K562 (cell line): Measurements from ENCODE around the gene PRSS56. TPM values are rescaled to one million over a fixed set of nuclear protein-coding genes. Genes with fewer than 3 reads are reported as not detected.

Experiments
- BRD4 ChIP-seq: fragments of 200-600 bp; sonication (generic); IDR thresholded peaks from 2 replicates; pipeline ENCODE4 v1.6.1; 2017; ENCODE audit warnings: inconsistent platforms
- CREB1 ChIP-seq, 2 experiments: sonication (generic) in 1 of 2; formaldehyde crosslinking in 1 of 2; IDR thresholded peaks; 2 replicates each; pipeline versions ENCODE4 v1.6.1 to v1.8.0; 2012 to 2022; ENCODE audit warnings: inconsistent platforms in 1 of 2, mild to moderate bottlenecking in 1 of 2, missing genetic modification reagents in 1 of 2, moderate library complexity in 1 of 2
- FOXM1 ChIP-seq, 2 experiments: fragments of 450-650 bp in 1 of 2; sonication (generic) in 1 of 2; formaldehyde crosslinking in 1 of 2; IDR thresholded peaks; 2 replicates each; pipeline versions ENCODE4 v1.6.1 to v1.9.0; 2017 to 2022; ENCODE audit warnings: low read depth in 2 of 2, mild to moderate bottlenecking in 2 of 2, missing genetic modification reagents in 1 of 2, moderate library complexity in 1 of 2
- HMG20B ChIP-seq: fragments of 250-450 bp; sonication (Bioruptor Pico); IDR thresholded peaks from 2 replicates; pipeline ENCODE4 v1.5.0; 2021; ENCODE audit warnings: mild to moderate bottlenecking
- KDM4B ChIP-seq, 2 experiments: fragments of 450-650 bp in 1 of 2; sonication (generic) in 1 of 2; IDR thresholded peaks; 2 replicates each; pipeline ENCODE4 v1.6.1; 2016 to 2017; ENCODE audit warnings: borderline replicate concordance in 2 of 2, antibody characterized with exemption in 1 of 2, low read depth in 1 of 2, mild to moderate bottlenecking in 1 of 2
- KHSRP ChIP-seq: fragments of 450-650 bp; IDR thresholded peaks from 2 replicates; pipeline ENCODE4 v1.6.1; 2017
- PHB ChIP-seq: fragments of 250-450 bp; sonication (Bioruptor Pico); IDR thresholded peaks from 2 replicates; pipeline ENCODE4 v1.5.0; 2021
- RBFOX2 ChIP-seq: fragments of 200-400 bp; formaldehyde crosslinking; IDR thresholded peaks from 2 replicates; pipeline ENCODE4 v1.6.1; 2017; ENCODE audit warnings: low read depth, mild to moderate bottlenecking, low read length, moderate library complexity
- RUNX1 ChIP-seq: sonication (generic); IDR thresholded peaks from 2 replicates; pipeline ENCODE4 v1.6.1; 2016; ENCODE audit warnings: antibody characterized with exemption, low read depth
- TAF1 ChIP-seq: IDR thresholded peaks from 2 replicates; pipeline ENCODE4 v1.6.1; 2011; ENCODE audit warnings: mild to moderate bottlenecking, low read length, moderate library complexity; ENCODE audit not compliant: insufficient read depth, control insufficient read depth, severe bottlenecking; ENCODE audit errors: extremely low read depth
- U2AF2 ChIP-seq: fragments of 200-400 bp; formaldehyde crosslinking; optimal IDR thresholded peaks from 2 replicates; pipeline ENCODE3; 2017; ENCODE audit warnings: low read depth, mild to moderate bottlenecking, low read length
- ZZZ3 ChIP-seq: fragments of 450-650 bp; IDR thresholded peaks from 2 replicates; pipeline ENCODE4 v1.6.1; 2016; ENCODE audit warnings: antibody characterized with exemption, mild to moderate bottlenecking, moderate library complexity
- polyA plus RNA-seq, 8 experiments: library from polyadenylated mRNA; depleted of rRNA in 4 of 8; stranded (reverse) in 5 of 8; unstranded in 3 of 8; fragments of >200 nt; fragmentation: Nextera tagmentation in 2 of 8; fragmentation: Illumina TruSeq in 1 of 8; extraction: Ambion mirVana in 2 of 8; extraction: Trizol in 1 of 8; gene quantifications; 2 replicates each; pipeline versions ENCODE4 v1.2.1 to v1.2.3, GENCODE V29; 2011 to 2014; ENCODE audit warnings: inconsistent platforms in 1 of 8, missing spikeins in 1 of 8
- total RNA-seq, 7 experiments: library from RNA; depleted of rRNA in 6 of 7; stranded (reverse); fragments of >200 nt in 6 of 7; fragmentation: Illumina TruSeq in 2 of 7; extraction: Trizol in 2 of 7; gene quantifications; 2 replicates each; pipeline versions ENCODE4 v1.2.1 to v1.2.3, GENCODE V29; 2011 to 2021; ENCODE audit warnings: low replicate concordance in 1 of 7
- TF ChIP-seq, protein P1 (sequence below): sonication (generic); formaldehyde crosslinking; IDR thresholded peaks from 2 replicates; pipeline ENCODE4 v1.9.0; 2022; ENCODE audit warnings: mild to moderate bottlenecking, missing genetic modification reagents
- TF ChIP-seq, protein P2 (sequence below): fragments of 450-650 bp; formaldehyde crosslinking; IDR thresholded peaks from 2 replicates; pipeline ENCODE4 v1.4.0; 2020; ENCODE audit warnings: mild to moderate bottlenecking, mixed read lengths
- TF ChIP-seq, protein P3 (sequence below), 2 experiments: fragments of 150-350 bp in 1 of 2; IDR thresholded peaks; 2 replicates each; pipeline ENCODE4 v1.6.1; 2012 to 2016; ENCODE audit warnings: low read depth in 2 of 2, low read length in 2 of 2, mild to moderate bottlenecking in 1 of 2, moderate library complexity in 1 of 2
- TF ChIP-seq, protein P4 (sequence below): fragments of 250-450 bp; sonication (Bioruptor Pico); IDR thresholded peaks from 2 replicates; pipeline ENCODE4 v1.6.1; 2021; ENCODE audit warnings: mild to moderate bottlenecking

Gene PRSS56
- total and polyA plus RNA-seq, 9 of the 15 experiments (the other 6 are each of a cell fraction or from before 2014, with no cell fraction given) = not detected

DNA sequence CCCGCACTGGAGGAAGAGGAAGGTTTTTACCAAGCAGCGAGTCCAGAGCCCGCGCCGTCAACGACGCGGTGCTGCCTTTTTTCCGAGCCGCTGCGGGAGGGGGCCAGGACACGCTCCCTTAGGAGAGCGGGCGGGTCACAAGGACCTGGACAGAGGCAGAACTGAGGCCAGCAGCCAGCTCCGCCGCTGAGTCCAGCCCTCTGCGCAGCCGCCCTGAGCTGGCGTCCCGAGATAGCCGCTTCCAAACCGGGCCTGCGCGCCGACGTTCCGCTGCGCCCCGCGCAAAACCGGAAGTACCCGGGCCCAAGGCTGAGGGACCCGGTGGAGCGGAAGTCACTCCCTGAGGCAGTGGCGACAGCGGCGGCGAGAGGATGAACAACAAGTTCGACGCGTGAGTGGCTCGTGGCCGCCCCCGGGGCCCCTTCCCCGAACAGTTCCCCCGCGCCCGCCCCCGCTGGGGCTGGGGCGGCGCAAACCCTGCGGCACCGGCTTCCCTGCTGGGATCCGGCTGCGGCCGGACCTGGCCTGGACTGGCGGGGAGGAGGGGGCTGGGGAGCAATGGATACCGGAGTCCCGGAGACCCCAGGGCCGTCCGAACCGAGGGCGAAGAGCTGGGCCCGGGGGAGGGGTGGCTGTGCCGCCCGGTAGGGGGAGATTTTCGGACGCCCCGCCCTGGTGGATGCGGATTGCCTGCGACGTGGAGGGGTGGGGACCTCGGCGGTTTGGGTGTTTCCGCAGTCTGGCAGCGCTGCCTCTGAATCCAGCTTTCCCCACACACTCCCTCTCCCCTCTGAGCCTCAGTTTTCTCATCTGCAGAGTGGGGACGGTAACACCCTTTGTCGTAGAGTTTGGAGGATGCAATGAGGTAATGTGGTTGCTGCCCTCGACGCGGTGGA, 30.4 kb downstream of the PRSS56 start, which contains the start of the genes EIF4E2 and TIGD1 (continued):
- TF ChIP-seq BRD4 (peak; percentile 66; the same call in 1 of the 2 replicates), FOXM1 (IDR thresholded peaks at IDR 0.05; ENCODE audit: low read depth) (no peak), FOXM1 (CRISPR knock-in tag; IDR thresholded peaks at IDR 0.05; ENCODE audit: low read depth) (peak; percentile 23; the same call in 1 of the 2 replicates), RBFOX2 (peak; percentile 93), PHB (no peak), U2AF2 (no peak), TAF1 (peak; percentile 93), ZZZ3 (no peak), KDM4B (IDR thresholded peaks at IDR 0.05; ENCODE audit: borderline replicate concordance in 2 of 2, low read depth in 1 of 2) (no peak), HMG20B (CRISPR knock-in tag) (no peak), KHSRP (no peak), RUNX1 (no peak), CREB1 (IDR thresholded peaks at IDR 0.05) (no peak; the same call in 1 of the 2 replicates), CREB1 (CRISPR knock-in tag; IDR thresholded peaks at IDR 0.05) (peak; percentile 82)
- TF ChIP-seq, protein P1, sequence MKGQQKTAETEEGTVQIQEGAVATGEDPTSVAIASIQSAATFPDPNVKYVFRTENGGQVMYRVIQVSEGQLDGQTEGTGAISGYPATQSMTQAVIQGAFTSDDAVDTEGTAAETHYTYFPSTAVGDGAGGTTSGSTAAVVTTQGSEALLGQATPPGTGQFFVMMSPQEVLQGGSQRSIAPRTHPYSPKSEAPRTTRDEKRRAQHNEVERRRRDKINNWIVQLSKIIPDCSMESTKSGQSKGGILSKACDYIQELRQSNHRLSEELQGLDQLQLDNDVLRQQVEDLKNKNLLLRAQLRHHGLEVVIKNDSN (CRISPR knock-in tag) = no peak
- TF ChIP-seq, protein P2, sequence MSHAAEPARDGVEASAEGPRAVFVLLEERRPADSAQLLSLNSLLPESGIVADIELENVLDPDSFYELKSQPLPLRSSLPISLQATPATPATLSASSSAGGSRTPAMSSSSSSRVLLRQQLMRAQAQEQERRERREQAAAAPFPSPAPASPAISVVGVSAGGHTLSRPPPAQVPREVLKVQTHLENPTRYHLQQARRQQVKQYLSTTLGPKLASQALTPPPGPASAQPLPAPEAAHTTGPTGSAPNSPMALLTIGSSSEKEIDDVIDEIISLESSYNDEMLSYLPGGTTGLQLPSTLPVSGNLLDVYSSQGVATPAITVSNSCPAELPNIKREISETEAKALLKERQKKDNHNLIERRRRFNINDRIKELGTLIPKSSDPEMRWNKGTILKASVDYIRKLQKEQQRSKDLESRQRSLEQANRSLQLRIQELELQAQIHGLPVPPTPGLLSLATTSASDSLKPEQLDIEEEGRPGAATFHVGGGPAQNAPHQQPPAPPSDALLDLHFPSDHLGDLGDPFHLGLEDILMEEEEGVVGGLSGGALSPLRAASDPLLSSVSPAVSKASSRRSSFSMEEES (CRISPR knock-in tag) = no peak
- TF ChIP-seq, protein P3, sequence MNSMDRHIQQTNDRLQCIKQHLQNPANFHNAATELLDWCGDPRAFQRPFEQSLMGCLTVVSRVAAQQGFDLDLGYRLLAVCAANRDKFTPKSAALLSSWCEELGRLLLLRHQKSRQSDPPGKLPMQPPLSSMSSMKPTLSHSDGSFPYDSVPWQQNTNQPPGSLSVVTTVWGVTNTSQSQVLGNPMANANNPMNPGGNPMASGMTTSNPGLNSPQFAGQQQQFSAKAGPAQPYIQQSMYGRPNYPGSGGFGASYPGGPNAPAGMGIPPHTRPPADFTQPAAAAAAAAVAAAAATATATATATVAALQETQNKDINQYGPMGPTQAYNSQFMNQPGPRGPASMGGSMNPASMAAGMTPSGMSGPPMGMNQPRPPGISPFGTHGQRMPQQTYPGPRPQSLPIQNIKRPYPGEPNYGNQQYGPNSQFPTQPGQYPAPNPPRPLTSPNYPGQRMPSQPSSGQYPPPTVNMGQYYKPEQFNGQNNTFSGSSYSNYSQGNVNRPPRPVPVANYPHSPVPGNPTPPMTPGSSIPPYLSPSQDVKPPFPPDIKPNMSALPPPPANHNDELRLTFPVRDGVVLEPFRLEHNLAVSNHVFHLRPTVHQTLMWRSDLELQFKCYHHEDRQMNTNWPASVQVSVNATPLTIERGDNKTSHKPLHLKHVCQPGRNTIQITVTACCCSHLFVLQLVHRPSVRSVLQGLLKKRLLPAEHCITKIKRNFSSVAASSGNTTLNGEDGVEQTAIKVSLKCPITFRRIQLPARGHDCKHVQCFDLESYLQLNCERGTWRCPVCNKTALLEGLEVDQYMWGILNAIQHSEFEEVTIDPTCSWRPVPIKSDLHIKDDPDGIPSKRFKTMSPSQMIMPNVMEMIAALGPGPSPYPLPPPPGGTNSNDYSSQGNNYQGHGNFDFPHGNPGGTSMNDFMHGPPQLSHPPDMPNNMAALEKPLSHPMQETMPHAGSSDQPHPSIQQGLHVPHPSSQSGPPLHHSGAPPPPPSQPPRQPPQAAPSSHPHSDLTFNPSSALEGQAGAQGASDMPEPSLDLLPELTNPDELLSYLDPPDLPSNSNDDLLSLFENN (IDR thresholded peaks at IDR 0.05; ENCODE audit: low read depth in 2 of 2, low read length in 2 of 2) = no peak
- TF ChIP-seq, protein P4, sequence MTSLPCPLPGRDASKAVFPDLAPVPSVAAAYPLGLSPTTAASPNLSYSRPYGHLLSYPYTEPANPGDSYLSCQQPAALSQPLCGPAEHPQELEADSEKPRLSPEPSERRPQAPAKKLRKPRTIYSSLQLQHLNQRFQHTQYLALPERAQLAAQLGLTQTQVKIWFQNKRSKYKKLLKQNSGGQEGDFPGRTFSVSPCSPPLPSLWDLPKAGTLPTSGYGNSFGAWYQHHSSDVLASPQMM (CRISPR knock-in tag) = no peak
